ENCODE results near the gene KCNT2.

DNA sequence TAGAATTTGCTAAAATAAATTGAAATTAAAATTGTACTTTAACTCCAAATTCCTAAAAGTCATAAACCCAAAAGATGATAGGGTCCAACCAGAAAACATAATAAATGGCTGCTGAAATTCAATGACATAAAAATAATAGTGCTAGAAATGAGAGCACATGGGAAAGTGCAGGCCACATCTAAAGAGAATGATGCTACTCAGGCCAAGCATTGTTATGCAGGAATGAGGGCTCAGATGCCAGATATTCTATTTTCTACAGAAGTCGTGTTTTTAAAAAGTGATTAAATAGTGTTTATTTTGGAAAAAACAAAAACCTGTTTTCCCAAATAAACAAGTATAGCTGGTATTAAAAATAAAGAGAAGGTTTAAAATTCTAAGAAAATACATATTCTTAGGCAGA, 234.4 kb downstream of the KCNT2 start:
- TF ChIP-seq CTCF (IDR thresholded peaks at IDR 0.05) = no peak
- no peak for TF ChIP-seq POLR2A (IDR thresholded peaks at IDR 0.05)
